DOHH2 (cell line): Measurements from ENCODE around the gene DEDD2.

Source experiments
- H3F3A ChIP-seq: fragments of 200-600 bp; sonication (generic), shearing (Covaris generic); 2 replicates; pipeline ENCODE4 v1.6.0; 2016; ENCODE audit warnings: antibody characterized with exemption, mild to moderate bottlenecking; ENCODE audit not compliant: control insufficient read depth, insufficient read depth
- H3K27ac ChIP-seq: fragments of 200-600 bp; sonication (generic); 2 replicates; pipeline ENCODE4 v1.5.1; 2014; ENCODE audit warnings: low read depth, mild to moderate bottlenecking, low read length, moderate library complexity
- H3K27me3 ChIP-seq: fragments of 200-600 bp; sonication (generic); 2 replicates; pipeline ENCODE4 v1.6.1; 2014; ENCODE audit warnings: mild to moderate bottlenecking, low read length, mixed read lengths; ENCODE audit not compliant: control insufficient read depth
- H3K36me3 ChIP-seq: fragments of 200-600 bp; sonication (generic); 2 replicates; pipeline ENCODE4 v1.6.1; 2014; ENCODE audit warnings: mild to moderate bottlenecking, low read length, moderate library complexity, mixed read lengths; ENCODE audit not compliant: control insufficient read depth
- H3K4me1 ChIP-seq: fragments of 200-600 bp; sonication (generic); 2 replicates; pipeline ENCODE4 v1.6.1; 2014; ENCODE audit warnings: mild to moderate bottlenecking, low read length, mixed read lengths; ENCODE audit not compliant: control insufficient read depth
- H3K4me2 ChIP-seq: fragments of 200-600 bp; sonication (generic); 2 replicates; pipeline ENCODE4 v1.6.0; 2014; ENCODE audit warnings: mild to moderate bottlenecking, low read length, moderate library complexity
- H3K4me3 ChIP-seq: fragments of 200-600 bp; sonication (generic); 2 replicates; pipeline ENCODE4 v1.5.1; 2014; ENCODE audit warnings: mild to moderate bottlenecking, low read length, mixed read lengths
- H3K79me2 ChIP-seq: fragments of 200-600 bp; sonication (generic); 2 replicates; pipeline ENCODE4 v1.6.1; 2014; ENCODE audit warnings: mild to moderate bottlenecking, low read length, mixed read lengths; ENCODE audit not compliant: control insufficient read depth
- H3K9me2 ChIP-seq: fragments of 200-600 bp; sonication (generic); replicated peaks from 2 replicates; pipeline ENCODE4 v1.6.1; 2014; ENCODE audit warnings: mild to moderate bottlenecking, low read length, mixed read lengths; ENCODE audit not compliant: control insufficient read depth
- H3K9me3 ChIP-seq: fragments of 200-600 bp; sonication (generic); 2 replicates; pipeline ENCODE4 v1.6.1; 2014; ENCODE audit warnings: antibody characterized with exemption, low read length, mixed read lengths; ENCODE audit not compliant: control insufficient read depth, insufficient read depth
- H4K20me1 ChIP-seq: fragments of 200-600 bp; sonication (generic); 2 replicates; pipeline ENCODE4 v1.6.0; 2014; ENCODE audit warnings: low read depth, mild to moderate bottlenecking, antibody characterized with exemption, low read length, moderate library complexity; ENCODE audit not compliant: control insufficient read depth, insufficient read depth
- CTCF ChIP-seq: fragments of 200-600 bp; sonication (generic); IDR thresholded peaks from one replicate; pipeline ENCODE4 v1.5.1; 2014; ENCODE audit warnings: antibody characterized with exemption, mild to moderate bottlenecking, low read depth, low read length; ENCODE audit not compliant: poor library complexity, severe bottlenecking
- EZH2phosphoT487 ChIP-seq: fragments of 200-600 bp; sonication (generic); IDR thresholded peaks from 2 replicates; pipeline ENCODE4 v1.6.1; 2017; ENCODE audit warnings: borderline replicate concordance, mild to moderate bottlenecking, antibody characterized with exemption, low read length, moderate library complexity, mixed read lengths

Gene DEDD2

GRCh38 chr19:42169486-42170413, 47.7 kb downstream of the DEDD2 start:
- no peak overlapping the region for H3K27ac ChIP-seq
- no peaks in the 10 kb centered on the region for H3K79me2 ChIP-seq
- TF ChIP-seq EZH2phosphoT487 (no peak), CTCF (no peak)
- H3K9me3 ChIP-seq: no peaks in the 10 kb centered on the region
- no peaks in the 10 kb centered on the region for H3K4me1 ChIP-seq
- no peaks in the 10 kb centered on the region for H3K36me3 ChIP-seq
- no peaks in the 10 kb centered on the region for H3K9me2 ChIP-seq
- H4K20me1 ChIP-seq: no peaks in the 10 kb centered on the region
- no peak overlapping the region for H3K4me2 ChIP-seq
- H3K4me3 ChIP-seq: no peak overlapping the region
- H3F3A ChIP-seq: no peaks in the 10 kb centered on the region
- no peaks in the 10 kb centered on the region for H3K27me3 ChIP-seq

- no peaks in the 10 kb centered on the region for H3K9me3 ChIP-seq
- no peak overlapping the region for H3K4me3 ChIP-seq
- H3K79me2 ChIP-seq: no peaks in the 10 kb centered on the region
- no peak for TF ChIP-seq CTCF
- TF ChIP-seq EZH2phosphoT487: no peak
- no peaks in the 10 kb centered on the region for H3F3A ChIP-seq
- no peaks in the 10 kb centered on the region for H3K4me1 ChIP-seq
- no peaks in the 10 kb centered on the region for H4K20me1 ChIP-seq
- H3K36me3 ChIP-seq: no peaks in the 10 kb centered on the region
- H3K4me2 ChIP-seq: no peak overlapping the region
- no peak overlapping the region for H3K27ac ChIP-seq
- no peaks in the 10 kb centered on the region for H3K27me3 ChIP-seq
- H3K9me2 ChIP-seq: no peaks in the 10 kb centered on the region
Measured at GRCh38 chr19:42168206-42168605, 49.3 kb downstream of the DEDD2 start.

- Histone ChIP-seq H3K4me3 (no peak overlapping the region), H3K27me3 (peaks cover 3% of the 10 kb centered on the region; the same call in 1 of the 2 replicates), H3K9me3 (no peaks in the 10 kb centered on the region), H3K4me1 (no peaks in the 10 kb centered on the region), H3F3A (no peaks in the 10 kb centered on the region), H3K36me3 (no peaks in the 10 kb centered on the region), H3K4me2 (no peak overlapping the region), H3K9me2 (no peaks in the 10 kb centered on the region), H3K27ac (no peak overlapping the region), H4K20me1 (no peaks in the 10 kb centered on the region; the same call in 1 of the 2 replicates), H3K79me2 (no peaks in the 10 kb centered on the region)
- TF ChIP-seq EZH2phosphoT487: no peak
- TF ChIP-seq CTCF: no peak
Measured at GRCh38 chr19:42166316-42166715, 51.2 kb downstream of the DEDD2 start.
